Germinal center (tissue), 1 donor: ENCODE data around the gene SIGLEC8.
"Not testable (repeated sequence)": the region's sequence is repeated elsewhere in the genome, so short reads cannot be mapped to it uniquely, and the experiment has no call there.

Experiments
- DNase-seq: peaks from one replicate; pipeline ENCODE4 v3.0.0; 2012; ENCODE audit warnings: mixed read lengths, low spot score

The SIGLEC8 gene

GRCh38 chr19:51473009-51473707, 14.9 kb upstream of the SIGLEC8 start:
- DNase-seq: peak; percentile 69

- no peak for DNase-seq
Measured at GRCh38 chr19:51472607-51473006, 14.4 kb upstream of the SIGLEC8 start.

GRCh38 chr19:51471527-51471926, 13.3 kb upstream of the SIGLEC8 start:
- DNase-seq: no peak

- DNase-seq: no peak
Measured at GRCh38 chr19:51470966-51471365, 12.7 kb upstream of the SIGLEC8 start.

- DNase-seq: no peak
Measured at GRCh38 chr19:51469629-51470028, 11.4 kb upstream of the SIGLEC8 start.

GRCh38 chr19:51469162-51469561, 10.9 kb upstream of the SIGLEC8 start:
- DNase-seq: no peak

GRCh38 chr19:51468545-51468920, 10.3 kb upstream of the SIGLEC8 start:
- DNase-seq: no peak

GRCh38 chr19:51467864-51468544, 9.8 kb upstream of the SIGLEC8 start:
- no peak for DNase-seq

GRCh38 chr19:51466723-51467122, 8.5 kb upstream of the SIGLEC8 start:
- DNase-seq: no peak

GRCh38 chr19:51463976-51464581, 5.8 kb upstream of the SIGLEC8 start:
- DNase-seq: not testable (repeated sequence)

GRCh38 chr19:51462681-51463080, 4.4 kb upstream of the SIGLEC8 start:
- DNase-seq: no peak

- DNase-seq: no peak
Measured at GRCh38 chr19:51462276-51462675, 4.0 kb upstream of the SIGLEC8 start.

- no peak for DNase-seq
Measured at GRCh38 chr19:51461723-51462161, 3.5 kb upstream of the SIGLEC8 start.

GRCh38 chr19:51460164-51460992, 2.1 kb upstream of the SIGLEC8 start:
- no peak for DNase-seq

GRCh38 chr19:51458899-51459505, 748 bp upstream of the SIGLEC8 start:
- DNase-seq: no peak

- DNase-seq: no peak
Measured at GRCh38 chr19:51457351-51458013, 772 bp downstream of the SIGLEC8 start.

- DNase-seq: no peak
Measured at GRCh38 chr19:51456541-51457290, 1.5 kb downstream of the SIGLEC8 start.

GRCh38 chr19:51450730-51451307, 7.4 kb downstream of the SIGLEC8 start:
- DNase-seq: no peak

- no peak for DNase-seq
Measured at GRCh38 chr19:51448411-51449016, 9.7 kb downstream of the SIGLEC8 start.

- no peak for DNase-seq
Measured at GRCh38 chr19:51448011-51448410, 10.2 kb downstream of the SIGLEC8 start.
